DND-41 (cell line): Measurements from ENCODE around the gene CD55.

ENCODE experiments used
- ATAC-seq: fragments of 200-7000 bp; cut with Tn5 transposase; 3 replicates; pipeline ENCODE4 v1.9.1; 2021; ENCODE audit warnings: low read depth; ENCODE audit not compliant: insufficient read depth
- DNase-seq: peaks from one replicate; pipeline ENCODE4 v3.0.0-alpha.2; 2020
- H2AFZ ChIP-seq: 2 replicates; pipeline ENCODE4 v1.6.0; 2012; ENCODE audit warnings: low read depth, low read length
- H3K27ac ChIP-seq: 2 replicates; pipeline ENCODE4 v1.5.1; 2012; ENCODE audit warnings: low read length, inconsistent platforms
- H3K27me3 ChIP-seq: fragments of 200-600 bp; sonication (generic); 2 replicates; pipeline ENCODE4 v1.6.0; 2012; ENCODE audit warnings: low read length, mild to moderate bottlenecking, inconsistent platforms; ENCODE audit not compliant: insufficient read depth, poor library complexity
- H3K36me3 ChIP-seq: 2 replicates; pipeline ENCODE4 v1.5.1; 2012; ENCODE audit warnings: low read length, inconsistent platforms; ENCODE audit not compliant: insufficient read depth
- H3K4me1 ChIP-seq: 2 replicates; pipeline ENCODE4 v1.5.1; 2012; ENCODE audit warnings: mild to moderate bottlenecking, low read length; ENCODE audit not compliant: insufficient read depth
- H3K4me2 ChIP-seq: 2 replicates; pipeline ENCODE4 v1.6.0; 2012; ENCODE audit warnings: mild to moderate bottlenecking, moderate library complexity, low read length, inconsistent platforms; ENCODE audit not compliant: insufficient read depth
- H3K4me3 ChIP-seq, 2 experiments: fragments of 200-600 bp in 1 of 2; shearing (Covaris generic) in 1 of 2; 2 replicates each; pipeline ENCODE4 v1.5.1; 2012 to 2016; ENCODE audit warnings: inconsistent platforms in 2 of 2, low read length in 2 of 2, mild to moderate bottlenecking in 2 of 2, low read depth in 1 of 2, moderate library complexity in 1 of 2
- H3K79me2 ChIP-seq: 2 replicates; pipeline ENCODE4 v1.6.0; 2012; ENCODE audit warnings: low read length, inconsistent platforms; ENCODE audit not compliant: insufficient read depth
- H3K9ac ChIP-seq: 2 replicates; pipeline ENCODE4 v1.6.0; 2012; ENCODE audit warnings: low read depth, mild to moderate bottlenecking, inconsistent platforms, low read length, moderate library complexity
- H3K9me3 ChIP-seq: 2 replicates; pipeline ENCODE4 v1.5.1; 2012; ENCODE audit warnings: low read length, moderate library complexity, mild to moderate bottlenecking, inconsistent platforms; ENCODE audit not compliant: insufficient read depth, severe bottlenecking
- H4K20me1 ChIP-seq: 2 replicates; pipeline ENCODE4 v1.6.0; 2012; ENCODE audit warnings: low read length; ENCODE audit not compliant: insufficient read depth
- EZH2 ChIP-seq: IDR thresholded peaks from 3 replicates; pipeline ENCODE4 v1.6.1; 2012; ENCODE audit warnings: borderline replicate concordance, low read depth, mild to moderate bottlenecking, moderate library complexity, low read length, inconsistent platforms; ENCODE audit not compliant: severe bottlenecking
- TF ChIP-seq, protein P1 (sequence below): IDR thresholded peaks from 2 replicates; pipeline ENCODE4 v1.5.1; 2012; ENCODE audit warnings: borderline replicate concordance, low read length, moderate library complexity, mild to moderate bottlenecking; ENCODE audit not compliant: poor library complexity, severe bottlenecking; ENCODE audit errors: extremely low read depth

CD55 gene

GRCh38 chr1:207407655-207408260 lies 86.3 kb downstream of the CD55 start:
- Histone ChIP-seq H3K9ac (no peak overlapping the region), H3K36me3 (no peaks in the 10 kb centered on the region), H3K79me2 (no peaks in the 10 kb centered on the region), H2AFZ (no peak overlapping the region), H3K27me3 (no peaks in the 10 kb centered on the region), H3K4me2 (no peak overlapping the region), H3K27ac (no peak overlapping the region), H4K20me1 (no peaks in the 10 kb centered on the region), H3K9me3 (no peaks in the 10 kb centered on the region), H3K4me3 (no peak overlapping the region), H3K4me1 (no peaks in the 10 kb centered on the region)
- ATAC-seq (no peak), DNase-seq (no peak)
- TF ChIP-seq, protein P1, sequence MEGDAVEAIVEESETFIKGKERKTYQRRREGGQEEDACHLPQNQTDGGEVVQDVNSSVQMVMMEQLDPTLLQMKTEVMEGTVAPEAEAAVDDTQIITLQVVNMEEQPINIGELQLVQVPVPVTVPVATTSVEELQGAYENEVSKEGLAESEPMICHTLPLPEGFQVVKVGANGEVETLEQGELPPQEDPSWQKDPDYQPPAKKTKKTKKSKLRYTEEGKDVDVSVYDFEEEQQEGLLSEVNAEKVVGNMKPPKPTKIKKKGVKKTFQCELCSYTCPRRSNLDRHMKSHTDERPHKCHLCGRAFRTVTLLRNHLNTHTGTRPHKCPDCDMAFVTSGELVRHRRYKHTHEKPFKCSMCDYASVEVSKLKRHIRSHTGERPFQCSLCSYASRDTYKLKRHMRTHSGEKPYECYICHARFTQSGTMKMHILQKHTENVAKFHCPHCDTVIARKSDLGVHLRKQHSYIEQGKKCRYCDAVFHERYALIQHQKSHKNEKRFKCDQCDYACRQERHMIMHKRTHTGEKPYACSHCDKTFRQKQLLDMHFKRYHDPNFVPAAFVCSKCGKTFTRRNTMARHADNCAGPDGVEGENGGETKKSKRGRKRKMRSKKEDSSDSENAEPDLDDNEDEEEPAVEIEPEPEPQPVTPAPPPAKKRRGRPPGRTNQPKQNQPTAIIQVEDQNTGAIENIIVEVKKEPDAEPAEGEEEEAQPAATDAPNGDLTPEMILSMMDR = no peak
- TF ChIP-seq EZH2 = no peak
